Activated CD4-positive, CD25-positive, alpha-beta regulatory T cell treated with anti-CD3 and anti-CD28 coated beads, Interleukin-2, amount 50 U/mL, for 16 hours (primary cell): ENCODE results near the gene KRT15.

Experiments
- DNase-seq: peaks from one replicate; pipeline ENCODE4 v3.0.0-alpha.2; 2020; ENCODE audit warnings: low read depth, low spot score

The KRT15 gene

GRCh38 chr17:41527063-41528023 lies 8.7 kb upstream of the KRT15 start:
- no peak for DNase-seq

DNA sequence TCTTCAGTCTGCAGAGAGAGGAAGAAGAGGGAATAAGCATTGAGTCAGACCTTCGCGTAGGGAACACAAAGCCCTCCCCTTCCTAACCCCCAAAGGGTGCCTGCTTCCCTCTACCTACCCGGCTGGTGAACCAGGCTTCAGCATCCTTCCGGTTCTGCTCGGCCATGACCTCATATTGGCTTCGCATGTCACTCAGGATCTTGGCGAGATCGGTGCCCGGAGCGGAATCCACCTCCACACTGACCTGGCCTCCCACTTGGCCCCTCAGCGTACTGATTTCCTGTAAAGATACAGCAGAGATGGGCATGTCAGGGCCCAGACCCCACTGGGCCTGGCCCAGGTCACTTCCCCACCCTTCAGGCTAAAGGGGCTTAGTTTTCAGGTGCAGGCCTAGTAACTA lies 5.6 kb upstream of the KRT15 start:
- no peak for DNase-seq

GRCh38 chr17:41523787-41524186 lies 5.1 kb upstream of the KRT15 start:
- DNase-seq: no peak

DNA sequence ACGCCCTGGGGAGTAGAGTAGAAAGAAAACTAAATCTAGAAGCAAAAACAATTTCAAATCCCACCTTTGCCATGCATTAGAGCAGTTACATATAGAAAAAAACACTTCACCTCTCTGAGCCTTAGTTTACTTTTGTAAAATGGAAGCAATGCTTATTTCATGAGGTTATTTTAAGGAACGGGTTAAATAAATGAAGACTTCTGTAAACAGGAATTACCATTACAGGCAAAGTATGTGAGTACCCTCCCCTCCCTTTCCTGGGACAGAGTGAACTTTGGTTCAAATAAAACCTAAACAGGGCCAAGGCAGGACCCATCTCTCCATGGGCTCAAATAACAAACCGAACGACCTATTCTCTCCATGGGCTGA lies 4.5 kb upstream of the KRT15 start:
- no peak for DNase-seq

DNA sequence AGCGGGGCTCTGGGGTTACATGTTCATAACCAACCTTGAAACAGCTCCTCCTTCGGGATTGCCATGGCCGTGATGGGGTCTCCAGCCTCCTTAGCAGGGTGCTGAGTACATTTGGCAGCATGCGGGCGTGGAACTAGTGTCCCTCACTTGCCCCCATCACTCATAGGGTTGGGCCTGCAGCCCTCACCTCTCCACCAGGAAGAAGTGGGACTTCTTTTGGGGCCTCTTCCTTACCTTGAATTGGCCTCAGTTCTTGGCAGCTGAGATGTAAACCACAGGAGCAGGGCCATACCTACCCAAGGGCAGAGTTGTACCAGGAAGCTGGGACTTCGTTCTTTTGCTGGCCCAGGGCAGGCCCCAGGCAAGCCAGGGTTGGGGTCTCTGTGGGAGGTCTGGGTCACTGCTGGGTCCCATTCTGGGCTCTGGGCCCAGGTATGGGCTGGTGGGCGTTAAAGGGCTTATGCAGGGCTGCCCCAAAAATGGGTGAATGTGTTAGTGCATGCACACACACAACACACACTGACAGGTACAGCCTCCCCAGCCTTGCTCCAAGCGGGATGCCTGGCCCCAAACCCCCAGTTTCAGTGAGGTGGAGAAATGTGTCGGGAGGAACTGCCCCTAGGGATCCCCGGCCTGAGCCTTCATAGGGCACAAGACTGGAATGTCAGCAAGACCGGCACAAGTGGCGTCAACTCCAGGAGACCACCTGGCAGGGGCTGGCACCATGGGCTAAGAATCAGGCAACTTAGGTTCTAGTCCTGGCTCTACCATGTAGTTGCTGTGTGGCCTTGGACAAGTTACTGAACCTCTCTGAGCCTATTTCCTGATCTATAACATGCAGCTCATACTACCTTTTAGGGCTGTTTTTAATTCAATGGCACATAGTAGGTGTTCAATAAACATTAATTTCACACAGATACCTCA lies 3.9 kb upstream of the KRT15 start:
- DNase-seq: no peak

DNA sequence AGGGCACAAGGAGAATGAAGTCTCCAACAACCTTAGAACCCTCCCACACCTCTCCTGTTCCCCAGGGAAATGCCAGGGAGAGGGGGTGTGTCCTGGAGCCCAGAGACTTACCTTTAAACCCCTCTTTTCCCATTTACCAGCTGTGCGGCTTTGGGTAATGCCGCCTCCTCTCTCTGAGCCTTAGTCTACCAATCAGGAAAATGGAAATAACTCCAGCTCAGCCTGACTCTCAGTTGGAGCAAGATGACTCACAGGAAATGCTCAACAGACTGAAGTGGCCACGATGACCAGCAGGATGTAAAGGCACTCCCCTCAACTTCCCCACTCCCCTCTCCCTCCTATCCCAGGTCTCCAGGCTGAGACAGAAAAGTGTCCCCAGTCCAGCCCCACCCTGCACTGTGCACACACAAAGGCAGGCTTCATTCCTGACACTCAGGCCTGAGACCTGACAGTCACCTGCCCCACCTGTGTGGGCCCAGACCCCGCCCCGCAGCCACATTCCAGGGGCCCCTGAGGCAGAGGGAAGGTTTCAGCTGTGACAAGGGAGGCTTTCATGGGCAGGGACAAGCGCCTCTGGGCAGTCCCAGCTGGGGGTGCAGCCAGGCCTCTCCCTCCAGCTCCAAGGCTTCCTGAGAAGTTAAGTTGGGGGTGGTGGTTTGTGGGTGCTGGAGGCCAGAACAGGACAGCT lies 3.0 kb upstream of the KRT15 start:
- DNase-seq: no peak

DNA sequence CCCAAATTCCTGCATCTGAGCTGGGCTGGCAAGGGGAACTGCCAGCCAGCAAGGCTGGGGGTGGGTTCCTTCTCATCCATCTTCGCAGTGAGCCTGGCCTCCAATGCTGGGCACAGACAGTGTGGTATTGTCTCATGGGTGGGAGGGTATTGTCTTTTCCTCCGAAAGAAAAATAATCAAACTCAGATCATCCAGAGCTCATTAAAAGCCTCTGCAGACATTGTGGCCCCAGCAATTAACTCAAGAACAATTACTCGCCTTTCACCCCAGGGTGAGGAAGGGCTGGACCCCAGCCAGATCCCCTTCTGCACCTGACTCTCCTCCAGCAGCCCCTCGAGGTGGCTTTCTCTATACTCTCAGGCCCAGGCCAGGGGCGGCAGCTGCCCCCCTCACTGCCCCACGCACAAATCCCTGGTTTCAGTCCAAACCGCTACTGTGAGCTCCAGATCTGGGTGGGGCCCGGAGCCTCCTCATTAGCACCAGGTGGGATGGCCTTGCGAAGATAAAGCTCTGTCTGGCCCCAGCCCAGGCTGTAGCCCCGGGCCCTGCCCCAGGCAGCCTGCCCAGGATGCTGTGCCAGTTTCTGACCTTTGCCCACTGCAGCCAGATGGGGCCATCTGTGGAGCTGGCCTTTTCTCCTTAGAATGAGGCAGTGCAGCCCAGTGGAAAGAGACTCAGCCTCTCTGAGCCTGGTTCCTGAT lies 2.3 kb upstream of the KRT15 start:
- no peak for DNase-seq

DNA sequence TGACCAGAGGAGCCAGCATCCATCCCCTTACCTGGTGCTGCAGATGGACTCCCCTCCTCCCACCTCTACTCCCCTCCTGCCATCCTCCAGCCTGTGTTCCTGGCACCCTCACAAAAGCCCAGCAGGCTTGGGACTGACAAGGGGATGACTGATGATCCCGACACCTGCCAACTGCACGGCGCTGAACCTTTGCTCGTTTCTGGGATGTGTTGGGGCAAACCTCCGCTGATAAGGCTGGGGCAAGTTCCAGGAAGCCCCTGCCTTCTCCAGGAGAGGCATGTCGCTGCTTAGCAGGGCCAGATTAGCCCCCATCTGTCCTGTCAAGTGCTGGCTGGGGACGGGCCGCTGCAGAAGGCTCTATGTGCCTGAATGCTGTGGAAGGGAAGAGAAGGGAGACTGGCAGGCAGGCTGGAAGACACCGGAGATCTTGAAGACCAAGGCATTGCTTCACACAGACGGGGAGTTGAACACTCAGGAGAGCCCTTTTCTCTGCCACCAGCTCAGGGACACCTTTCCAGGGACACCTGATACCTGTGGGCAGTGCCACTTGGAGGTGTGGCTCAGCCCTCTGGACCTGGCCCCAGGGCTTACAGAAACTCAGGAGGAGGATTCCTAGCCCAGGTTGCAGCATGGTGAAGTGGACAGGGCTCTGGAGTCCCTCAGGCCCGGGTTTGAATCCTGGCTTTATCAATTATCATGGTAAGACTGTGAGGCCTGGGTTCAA lies 973 bp upstream of the KRT15 start:
- no peak for DNase-seq

DNA sequence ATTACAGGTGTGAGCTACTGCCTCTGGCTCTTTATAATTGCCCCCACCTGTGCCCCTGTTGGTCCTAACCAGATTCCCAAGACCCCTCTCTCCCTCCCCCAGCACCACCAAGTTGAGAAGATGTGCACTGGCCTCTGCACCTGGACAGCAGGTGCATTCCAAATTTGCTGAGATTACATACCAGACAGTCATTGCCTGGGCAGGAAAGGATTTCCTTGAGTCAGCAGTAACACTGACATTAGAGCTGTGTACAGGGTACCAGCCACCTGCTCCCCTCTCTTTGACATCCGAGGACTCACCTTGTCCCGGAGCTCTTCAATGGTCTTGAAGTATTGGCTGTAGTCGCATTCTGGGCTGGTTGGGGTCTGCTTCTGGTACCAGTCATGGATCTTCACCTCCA lies 659 bp downstream of the KRT15 start:
- DNase-seq: no peak

DNA sequence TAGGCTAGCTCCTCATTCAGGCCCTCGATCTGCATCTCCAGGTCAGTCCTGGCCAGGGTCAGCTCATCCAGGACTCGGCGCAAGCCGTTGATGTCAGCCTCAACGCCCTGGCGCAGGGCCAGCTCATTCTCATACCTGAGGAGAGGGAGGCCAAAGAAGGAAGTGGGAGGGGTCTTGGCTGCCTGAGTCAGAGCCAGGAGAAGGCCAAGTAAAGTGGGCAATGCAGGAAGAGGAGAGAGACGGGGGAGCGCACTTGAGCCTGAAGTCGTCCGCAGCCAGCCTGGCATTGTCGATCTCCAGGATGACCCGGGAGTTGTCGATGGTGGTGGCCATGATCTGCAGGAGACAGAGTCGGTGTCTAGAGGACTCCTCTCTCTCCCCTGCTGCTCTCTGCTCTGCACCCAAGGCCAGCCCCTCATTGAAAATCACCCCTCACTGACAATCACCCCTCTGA lies 1.8 kb downstream of the KRT15 start:
- DNase-seq: no peak

GRCh38 chr17:41516147-41516829 lies 2.4 kb downstream of the KRT15 start:
- no peak for DNase-seq

GRCh38 chr17:41513168-41513547 lies 5.5 kb downstream of the KRT15 start:
- DNase-seq: no peak

- DNase-seq: no peak
Measured at GRCh38 chr17:41512546-41513167, 6.0 kb downstream of the KRT15 start.

DNA sequence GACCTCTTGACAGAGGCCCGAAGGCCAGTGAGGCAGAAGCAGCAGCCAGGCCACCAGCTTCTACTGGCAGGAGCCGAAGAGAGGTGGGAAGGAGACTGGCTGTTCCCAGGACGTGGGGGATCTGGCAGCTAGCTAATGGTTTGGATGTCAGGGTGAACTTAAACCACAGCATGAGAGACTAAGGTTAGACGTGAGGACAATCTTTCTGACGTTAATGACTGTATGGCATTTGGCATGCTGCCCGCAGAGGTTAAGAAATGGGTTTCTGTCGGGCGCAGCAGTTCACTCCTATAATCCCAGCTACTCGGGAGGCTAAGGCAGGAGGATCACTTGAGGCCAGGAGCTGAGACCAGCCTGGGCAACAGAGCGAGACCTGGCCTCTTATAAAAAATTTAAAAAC lies 7.0 kb downstream of the KRT15 start:
- no peak for DNase-seq

GRCh38 chr17:41511116-41511515 lies 7.6 kb downstream of the KRT15 start:
- no peak for DNase-seq

GRCh38 chr17:41510251-41511065 lies 8.2 kb downstream of the KRT15 start:
- no peak for DNase-seq

- DNase-seq: no peak
Measured at GRCh38 chr17:41507315-41507880, 11.3 kb downstream of the KRT15 start.
